ENCODE data around the gene CD74.

The CD74 gene

GRCh38 chr5:150372639-150373038 lies 40.1 kb downstream of the CD74 start:
- no peak for DNase-seq (ENCODE audit: low read depth)
- TF ChIP-seq CTCF (conservative IDR thresholded peaks at IDR 0.05; ENCODE audit: low read length) = no peak
- H3K4me3 ChIP-seq (ENCODE audit: low read length) = no peak overlapping the region

GRCh38 chr5:150368526-150368925 lies 44.2 kb downstream of the CD74 start:
- no peak overlapping the region for H3K4me3 ChIP-seq (ENCODE audit: low read length)
- DNase-seq (ENCODE audit: low read depth) = no peak
- no peak for TF ChIP-seq CTCF (conservative IDR thresholded peaks at IDR 0.05; ENCODE audit: low read length)

GRCh38 chr5:150364004-150364403 lies 48.7 kb downstream of the CD74 start:
- TF ChIP-seq CTCF (conservative IDR thresholded peaks at IDR 0.05; ENCODE audit: low read length) = no peak
- no peak for DNase-seq (ENCODE audit: low read depth)
- no peak overlapping the region for H3K4me3 ChIP-seq (ENCODE audit: low read length)

- no peak overlapping the region for H3K4me3 ChIP-seq (ENCODE audit: low read length)
- no peak for TF ChIP-seq CTCF (conservative IDR thresholded peaks at IDR 0.05; ENCODE audit: low read length)
- no peak for DNase-seq (ENCODE audit: low read depth)
Measured at GRCh38 chr5:150363185-150363584, 49.5 kb downstream of the CD74 start.

GRCh38 chr5:150361301-150361700 lies 51.4 kb downstream of the CD74 start:
- DNase-seq (ENCODE audit: low read depth) = no peak
- no peak for TF ChIP-seq CTCF (conservative IDR thresholded peaks at IDR 0.05; ENCODE audit: low read length)
- no peak overlapping the region for H3K4me3 ChIP-seq (ENCODE audit: low read length)

- peak overlapping the region; percentile 82 for H3K4me3 ChIP-seq (ENCODE audit: low read length)
- DNase-seq (ENCODE audit: low read depth) = peak; percentile 21
- TF ChIP-seq CTCF (conservative IDR thresholded peaks at IDR 0.05; ENCODE audit: low read length) = no peak
Measured at GRCh38 chr5:150358261-150359095, 54.2 kb downstream of the CD74 start.

All from AG10803 (cell line).